Breast epithelium (tissue), 3 donors: Measurements from ENCODE around the gene ERMP1.

Source experiments
- CTCF ChIP-seq, 3 donors: fragments of 450-650 bp; IDR thresholded peaks; one replicate each; pipeline ENCODE4 v1.5.1; 2016 to 2017; ENCODE audit warnings: antibody characterized with exemption in 3 of 3, mild to moderate bottlenecking in 3 of 3, moderate library complexity in 3 of 3
- POLR2A ChIP-seq: fragments of 450-650 bp; IDR thresholded peaks from one replicate; pipeline ENCODE4 v1.6.1; 2016; ENCODE audit warnings: antibody characterized with exemption, mild to moderate bottlenecking, moderate library complexity
- POLR2AphosphoS5 ChIP-seq, 3 donors: sonication (generic); formaldehyde crosslinking; IDR thresholded peaks; one replicate each; pipeline ENCODE4 v1.6.1; 2017; ENCODE audit warnings: antibody characterized with exemption in 3 of 3

- no peak for TF ChIP-seq CTCF (IDR thresholded peaks at IDR 0.05)
- TF ChIP-seq POLR2A = no peak
- no peak for TF ChIP-seq POLR2AphosphoS5 (IDR thresholded peaks at IDR 0.05)
Observed at GRCh38 chr9:5748438-5748837, 84.5 kb downstream of the ERMP1 start.
